NCI-H2081 (cell line): ENCODE data around the gene ABO.
A peak's percentile ranks its signal among the peaks of the same experiment; 100 is the strongest.
"Not testable (repeated sequence)": the region's sequence is repeated elsewhere in the genome, so short reads cannot be mapped to it uniquely, and the experiment has no call there.

ENCODE experiments used
- DNase-seq, 2 experiments: peaks; one replicate each; lab custom pipeline; 2025; lab: John Stamatoyannopoulos, UW

Gene ABO

DNA sequence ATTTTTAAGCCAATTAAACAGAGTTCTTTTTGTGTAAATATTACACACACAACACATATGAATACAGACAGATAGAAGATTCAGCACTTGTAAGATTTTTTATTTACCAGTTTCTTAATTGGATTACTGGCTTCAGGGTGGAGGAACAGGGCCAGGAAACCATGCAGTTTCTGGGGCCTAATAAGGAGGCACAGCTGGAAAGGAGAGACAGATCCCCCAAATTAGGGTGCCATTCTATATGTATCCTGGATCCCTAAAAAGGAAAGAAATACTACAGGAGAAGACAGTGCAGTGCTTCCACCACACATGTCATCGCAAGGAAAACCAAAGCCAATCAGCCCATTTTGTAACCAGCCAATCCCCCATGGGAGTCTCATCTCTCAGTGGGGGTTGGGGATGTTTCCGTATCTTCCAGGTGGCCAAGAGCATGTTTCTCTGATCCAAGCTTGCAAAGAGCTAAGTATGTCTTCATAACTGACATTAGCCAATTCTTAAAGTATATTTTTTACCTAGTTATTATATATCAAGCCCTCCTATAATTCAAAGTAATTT is 15.8 kb upstream of the ABO start:
- no peak for DNase-seq

- DNase-seq, result no peak
Measured at GRCh38 chr9:133286523-133286922, 11.5 kb upstream of the ABO start.

- no peak for DNase-seq
Measured at GRCh38 chr9:133285252-133285775, 10.3 kb upstream of the ABO start.

GRCh38 chr9:133284362-133284761 is 9.4 kb upstream of the ABO start:
- DNase-seq, result no peak

DNA sequence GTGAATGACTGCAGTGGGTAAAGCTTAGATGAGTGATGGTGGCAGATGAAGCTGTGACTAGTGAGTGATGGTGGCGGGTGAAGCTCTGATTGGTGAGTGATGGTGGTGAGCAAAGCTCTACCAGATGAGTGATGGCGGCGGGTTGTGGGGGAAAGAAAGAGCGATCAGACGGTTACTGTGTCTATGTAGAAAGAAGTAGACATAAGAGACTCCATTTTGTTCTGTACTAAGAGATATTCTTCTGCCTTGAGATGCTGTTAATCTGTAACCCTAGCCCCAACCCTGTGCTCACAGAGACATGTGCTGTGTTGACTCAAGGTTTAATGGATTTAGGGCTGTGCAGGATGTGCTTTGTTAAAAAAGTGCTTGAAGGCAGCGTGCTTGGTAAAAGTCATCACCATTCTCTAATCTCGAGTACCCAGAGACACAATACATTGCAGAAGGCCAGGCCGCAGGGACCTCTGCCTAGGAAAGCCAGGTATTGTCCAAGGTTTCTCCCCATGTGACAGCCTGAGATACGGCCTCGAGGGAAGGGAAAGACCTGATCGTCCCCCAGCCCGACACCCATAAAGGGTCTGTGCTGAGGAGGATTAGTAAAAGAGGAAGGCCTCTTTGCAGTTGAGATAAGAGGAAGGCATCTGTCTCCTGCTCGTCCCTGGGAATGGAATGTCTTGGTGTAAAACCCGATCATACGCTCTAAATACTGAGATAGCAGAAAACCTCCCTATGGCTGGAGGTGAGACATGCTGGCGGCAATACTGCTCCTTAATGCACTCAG is 8.4 kb upstream of the ABO start:
- not testable (repeated sequence) for DNase-seq

- peak; percentile 46 to 52 for DNase-seq
Measured at GRCh38 chr9:133282464-133283238, 7.7 kb upstream of the ABO start.

DNA sequence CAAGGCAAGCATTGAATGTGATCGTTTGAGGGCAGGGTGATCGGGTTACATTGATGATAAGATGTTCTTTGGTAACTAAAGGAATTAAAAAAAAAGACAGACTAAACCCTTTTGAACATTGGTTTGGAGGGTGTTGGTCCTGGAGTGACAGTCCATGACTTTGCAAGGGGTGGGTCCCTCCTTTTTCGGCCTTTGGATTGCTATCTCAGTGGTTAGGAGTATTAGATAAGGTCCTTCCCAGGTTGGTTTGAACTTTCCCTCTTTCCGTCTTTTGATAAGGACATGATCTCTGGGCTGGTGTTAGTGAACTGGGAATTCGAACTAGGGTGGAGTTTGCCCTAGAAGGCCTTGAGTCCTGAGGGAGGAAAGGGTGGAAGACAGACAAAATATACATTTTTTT is 5.4 kb upstream of the ABO start:
- DNase-seq, result no peak

DNA sequence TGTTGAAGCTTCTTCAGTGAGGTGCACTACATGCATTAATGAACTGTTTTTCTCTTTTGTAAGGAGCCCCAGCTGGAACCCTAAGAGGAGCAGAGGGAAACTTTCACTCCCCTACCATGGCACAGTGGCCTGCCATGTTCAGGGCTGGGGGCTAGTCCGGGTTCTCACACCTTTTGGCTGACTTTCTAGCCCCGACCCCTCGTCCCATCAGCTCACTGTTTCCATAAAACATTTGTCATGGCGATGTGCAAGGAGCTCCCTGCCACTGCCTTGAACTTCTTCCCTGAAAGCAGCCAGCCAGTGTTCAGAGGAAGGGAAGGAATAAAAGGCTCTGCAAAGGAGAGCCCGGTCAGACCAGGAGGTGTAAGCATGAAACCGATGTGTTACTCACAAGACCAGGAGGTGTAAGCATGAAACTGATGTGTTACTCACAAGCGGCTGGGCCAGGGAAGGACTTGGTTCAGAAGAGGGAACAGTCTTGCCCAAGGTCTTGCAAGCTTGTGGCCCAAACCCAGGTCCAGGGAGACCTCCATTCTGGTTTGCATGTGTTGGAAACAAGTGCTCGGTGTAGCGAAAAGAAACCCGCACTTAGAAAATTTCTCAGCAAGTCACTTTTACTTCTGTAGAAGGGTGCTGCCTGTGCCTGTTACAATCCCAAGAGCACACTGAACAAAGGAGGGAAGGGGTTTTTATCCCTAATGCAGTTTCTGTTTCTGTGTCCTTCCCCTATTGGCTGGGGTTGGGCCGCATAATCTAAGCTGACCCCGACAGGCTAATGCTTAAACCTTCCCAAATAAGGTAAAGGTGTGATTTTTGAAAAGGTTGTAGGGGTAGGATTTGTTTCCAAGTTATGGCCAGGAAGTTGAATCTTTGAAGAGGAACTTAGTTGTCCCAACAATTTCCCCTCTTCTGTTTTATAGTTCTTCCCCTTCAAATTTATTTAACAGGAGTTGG is 3.4 kb upstream of the ABO start:
- DNase-seq, result no peak

DNA sequence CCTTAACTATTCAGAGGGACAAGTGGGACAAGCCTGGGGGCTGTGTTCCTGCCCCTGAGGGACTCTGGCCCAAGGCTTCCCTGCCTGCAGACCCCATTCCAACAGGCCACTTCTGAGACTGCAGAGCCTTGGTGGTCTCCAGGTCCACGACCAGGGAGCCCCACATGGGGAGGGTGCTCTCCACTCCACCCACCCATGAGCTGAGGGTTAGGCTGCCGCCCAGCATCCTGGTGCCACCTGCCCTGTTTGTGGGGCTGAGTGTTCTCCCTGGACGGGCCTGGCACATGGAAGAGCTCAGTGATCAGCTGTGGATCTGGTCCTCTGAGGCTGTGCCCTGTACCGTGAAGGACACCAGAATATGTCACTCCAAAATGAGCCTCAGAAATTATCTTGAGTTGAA is 2.5 kb upstream of the ABO start:
- DNase-seq, result no peak

- DNase-seq, result no peak
Measured at GRCh38 chr9:133276923-133277322, 1.9 kb upstream of the ABO start.

DNA sequence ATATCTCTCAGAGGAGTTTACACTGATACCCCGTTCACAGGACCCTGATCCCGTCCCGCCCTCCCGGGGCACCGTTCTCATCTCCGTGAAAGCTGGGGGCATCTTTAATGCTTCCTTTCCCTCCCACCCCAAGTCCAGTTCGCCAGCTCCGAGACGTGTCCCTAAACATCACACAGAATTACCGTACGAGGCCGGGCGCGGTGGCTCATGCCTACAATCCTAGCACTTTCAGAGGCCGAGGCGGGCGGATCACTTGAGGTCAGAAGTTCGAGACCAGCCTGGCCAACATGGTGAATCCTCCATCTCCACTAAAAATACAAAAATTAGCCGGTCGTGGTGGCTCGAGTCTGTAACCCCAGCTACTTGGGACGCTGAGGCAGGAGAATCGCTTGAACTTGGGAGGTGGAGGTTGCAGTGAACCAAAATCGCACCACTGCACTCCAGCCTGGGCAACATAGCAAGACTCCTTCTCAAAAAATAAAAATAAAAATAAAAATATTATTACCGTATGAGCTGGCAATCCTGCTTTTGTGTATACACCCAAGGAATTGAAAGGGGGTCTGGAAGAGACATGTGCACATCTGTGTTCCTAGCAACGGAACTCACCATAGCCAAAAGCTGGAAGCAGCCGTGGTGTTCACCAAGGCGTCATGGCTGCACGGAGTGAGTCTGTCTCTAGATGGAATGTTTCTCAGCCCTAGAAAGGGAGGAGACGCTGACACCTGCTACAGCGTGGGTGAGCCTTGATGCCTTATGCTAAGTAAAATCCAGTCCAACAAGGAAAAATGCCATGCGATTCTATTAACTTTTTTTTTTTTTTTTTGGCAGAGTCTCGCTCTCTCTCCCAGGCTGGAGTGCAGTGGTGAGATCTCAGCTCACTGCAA is 1.2 kb upstream of the ABO start:
- no peak for DNase-seq

- no peak for DNase-seq
Measured at GRCh38 chr9:133274236-133275104, 531 bp downstream of the ABO start.

DNA sequence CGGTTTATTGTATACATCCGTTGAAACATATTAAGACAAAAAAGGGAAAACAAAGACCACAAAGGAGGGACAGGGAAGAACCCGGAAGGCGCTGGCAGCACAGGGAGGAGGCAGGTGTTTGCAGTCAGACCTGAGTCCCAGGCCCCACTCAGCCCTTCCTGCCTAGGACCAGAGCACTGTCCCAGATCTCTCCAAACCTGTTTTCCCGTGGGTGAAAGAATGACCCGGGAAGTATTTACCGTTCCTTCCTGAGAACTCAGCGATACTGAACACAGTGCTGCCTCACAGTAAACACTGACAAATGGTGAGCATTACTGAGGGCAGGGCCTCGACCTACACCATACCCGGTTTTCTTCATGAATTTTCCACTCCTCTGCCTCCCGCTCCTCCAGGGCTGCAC is 1.2 kb downstream of the ABO start:
- DNase-seq, result peak in 1 of 2 experiments; percentile 16

GRCh38 chr9:133273098-133273497 is 1.9 kb downstream of the ABO start:
- no peak for DNase-seq

- DNase-seq, result no peak
Measured at GRCh38 chr9:133269537-133270362, 5.3 kb downstream of the ABO start.

GRCh38 chr9:133269136-133269535 is 5.9 kb downstream of the ABO start:
- DNase-seq, result not testable (repeated sequence)

- DNase-seq, result no peak
Measured at GRCh38 chr9:133268335-133269056, 6.5 kb downstream of the ABO start.

DNA sequence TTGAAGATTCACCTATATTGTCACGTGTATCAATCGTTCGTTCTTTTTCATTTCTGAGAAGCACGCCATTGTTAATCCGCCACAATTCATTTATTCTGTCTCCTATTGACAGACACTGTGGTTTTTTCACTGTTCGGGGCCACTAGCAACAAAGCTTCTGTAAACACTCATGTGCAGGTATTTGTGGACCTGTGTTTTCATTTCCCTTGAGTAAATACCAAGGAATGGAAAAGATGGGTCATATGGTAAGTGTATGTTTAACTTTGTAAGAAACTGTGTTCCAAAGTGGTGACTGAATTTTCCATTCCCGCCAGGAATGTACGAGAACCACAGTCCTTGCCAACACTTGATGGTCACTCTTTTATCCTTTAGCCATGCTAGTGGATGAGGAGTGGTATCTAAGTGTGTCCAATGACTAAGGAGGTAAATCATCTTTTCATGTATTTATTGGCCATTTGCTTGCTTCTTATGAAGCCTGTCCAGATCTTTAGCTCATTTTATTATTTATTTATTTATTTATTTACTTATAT is 10.7 kb downstream of the ABO start:
- no peak for DNase-seq
